ENCODE data around the gene VPS13D. TPM values are rescaled to one million over a fixed set of nuclear protein-coding genes. Genes with fewer than 3 reads are reported as not detected.

VPS13D gene
- total RNA-seq, 4 donors from 2014 or later: 42.5 to 103 (median 59.8) TPM

- Histone ChIP-seq H3K36me3 (peaks cover 6 to 100% (median 8%) of the 10 kb centered on the region in 3 donors), H3K4me1 (no peaks in the 10 kb centered on the region), H3K27ac (no peak overlapping the region), H3K27me3 (no peaks in the 10 kb centered on the region), H3K9me3 (no peaks in the 10 kb centered on the region), H3K4me3 (no peak overlapping the region)
- no peak for TF ChIP-seq CTCF (IDR thresholded peaks at IDR 0.05)
- no peak for TF ChIP-seq POLR2A (IDR thresholded peaks at IDR 0.05)
- intact Hi-C loops (cut with DNase I): no loop called here
- DNase-seq: no peak
- 89 to 93% methylated on average over 3 of the region's 3 CpGs for WGBS, 2 donors
Observed at GRCh38 chr1:12294076-12294475, 64.2 kb downstream of the VPS13D start.

- Histone ChIP-seq H3K27me3 (no peaks in the 10 kb centered on the region), H3K27ac (no peak overlapping the region), H3K4me3 (no peak overlapping the region), H3K9me3 (no peaks in the 10 kb centered on the region), H3K36me3 (peaks cover 6 to 98% (median 13%) of the 10 kb centered on the region in 3 donors), H3K4me1 (no peaks in the 10 kb centered on the region)
- TF ChIP-seq POLR2A (IDR thresholded peaks at IDR 0.05): no peak
- no peak for TF ChIP-seq CTCF (IDR thresholded peaks at IDR 0.05)
- intact Hi-C loops (cut with DNase I): no loop called here
- DNase-seq: no peak
- WGBS, 2 donors: 84 to 85% methylated on average over 3 of the region's 3 CpGs
Observed at GRCh38 chr1:12296016-12296415, 66.2 kb downstream of the VPS13D start.

GRCh38 chr1:12296623-12297022, 66.8 kb downstream of the VPS13D start:
- WGBS, 2 donors: 13 to 26% methylated on average over 1 of the region's 1 CpG
- H3K27me3 ChIP-seq: no peaks in the 10 kb centered on the region
- no peak for TF ChIP-seq CTCF (IDR thresholded peaks at IDR 0.05)
- TF ChIP-seq POLR2A (IDR thresholded peaks at IDR 0.05): no peak
- DNase-seq: no peak
- H3K4me3 ChIP-seq: no peak overlapping the region
- H3K9me3 ChIP-seq: no peaks in the 10 kb centered on the region
- no peak overlapping the region for H3K27ac ChIP-seq
- peaks cover 6 to 98% (median 18%) of the 10 kb centered on the region in 3 donors for H3K36me3 ChIP-seq
- intact Hi-C loops (cut with DNase I): no loop called here
- no peaks in the 10 kb centered on the region for H3K4me1 ChIP-seq

- intact Hi-C loops (cut with DNase I): no loop called here
- WGBS, 2 donors: 79 to 82% methylated on average over 4 of the region's 4 CpGs
- peaks cover 0 to 98% (median 31%) of the 10 kb centered on the region in 3 donors for H3K36me3 ChIP-seq
- no peaks in the 10 kb centered on the region for H3K4me1 ChIP-seq
- no peak for DNase-seq
- no peak overlapping the region for H3K4me3 ChIP-seq
- no peak for TF ChIP-seq CTCF (IDR thresholded peaks at IDR 0.05)
- no peak for TF ChIP-seq POLR2A (IDR thresholded peaks at IDR 0.05)
- H3K27ac ChIP-seq: no peak overlapping the region
- no peaks in the 10 kb centered on the region for H3K27me3 ChIP-seq
- H3K9me3 ChIP-seq: no peaks in the 10 kb centered on the region
Observed at GRCh38 chr1:12300706-12301105, 70.9 kb downstream of the VPS13D start.

GRCh38 chr1:12301518-12302237, 71.8 kb downstream of the VPS13D start:
- WGBS, 2 donors: 87 to 90% methylated on average over 7 to 8 of the region's 8 CpGs

More at GRCh38 chr1:12301518-12302237, 71.8 kb downstream of the VPS13D start:
- no peak overlapping the region for H3K4me3 ChIP-seq
- peaks cover 5 to 98% (median 36%) of the 10 kb centered on the region in 3 donors for H3K36me3 ChIP-seq
- DNase-seq: no peak
- H3K9me3 ChIP-seq: no peaks in the 10 kb centered on the region
- H3K27ac ChIP-seq: no peak overlapping the region
- no peaks in the 10 kb centered on the region for H3K4me1 ChIP-seq
- TF ChIP-seq CTCF (IDR thresholded peaks at IDR 0.05): no peak
- TF ChIP-seq POLR2A (IDR thresholded peaks at IDR 0.05): no peak
- no peaks in the 10 kb centered on the region for H3K27me3 ChIP-seq
- intact Hi-C loops (cut with DNase I): no loop called here

Measured in esophagus squamous epithelium (tissue), 5 donors.